LNCAP (cell line): Measurements from ENCODE around the gene KRTAP4-6.

Experiments used
- CTCF ChIP-seq: fragments of 450-650 bp; IDR thresholded peaks from 2 replicates; pipeline ENCODE4 v1.5.1; 2017; ENCODE audit warnings: mild to moderate bottlenecking

KRTAP4-6 gene

DNA sequence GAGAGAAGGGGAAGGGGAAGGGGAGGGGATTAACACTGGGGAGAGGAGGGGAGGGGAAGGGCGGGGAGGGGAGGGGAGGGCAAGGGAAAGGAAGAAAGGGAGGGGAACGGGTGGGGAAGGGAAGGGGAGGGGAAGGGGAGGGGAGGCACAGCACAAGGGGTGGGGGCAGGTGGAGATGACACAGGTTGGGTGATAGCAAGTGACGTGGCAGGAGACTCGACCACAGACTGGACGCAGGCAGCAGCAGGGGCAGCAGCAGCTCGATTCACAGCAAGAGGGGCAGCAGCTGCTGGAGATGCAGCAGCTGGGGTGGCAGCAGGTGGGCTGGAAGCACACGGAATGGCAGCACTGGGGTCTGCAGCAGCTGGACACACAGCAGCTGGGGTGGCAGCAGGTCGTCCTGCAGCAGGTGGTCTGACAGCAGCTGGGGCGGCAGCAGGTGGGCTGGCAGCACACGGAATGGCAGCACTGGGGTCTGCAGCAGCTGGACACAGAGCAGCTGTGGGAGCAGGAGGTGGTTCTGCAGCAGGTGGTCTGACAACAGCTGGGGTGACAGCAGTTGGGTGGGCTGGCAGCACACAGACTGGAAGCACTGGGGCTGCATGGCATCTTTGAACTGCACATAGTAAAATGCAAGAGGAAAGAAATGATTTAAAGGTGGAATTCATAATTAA is 38.6 kb downstream of the KRTAP4-6 start, which contains the start of gene KRTAP4-16:
KRTAP4-16 (minus strand) TSS at position 624 of the 674 bp plus-strand sequence; CDS start at position 624, 0 bp downstream.
- no peak for TF ChIP-seq CTCF

GRCh38 chr17:41098481-41098880 is 41.9 kb downstream of the KRTAP4-6 start:
- TF ChIP-seq CTCF, result no peak

DNA sequence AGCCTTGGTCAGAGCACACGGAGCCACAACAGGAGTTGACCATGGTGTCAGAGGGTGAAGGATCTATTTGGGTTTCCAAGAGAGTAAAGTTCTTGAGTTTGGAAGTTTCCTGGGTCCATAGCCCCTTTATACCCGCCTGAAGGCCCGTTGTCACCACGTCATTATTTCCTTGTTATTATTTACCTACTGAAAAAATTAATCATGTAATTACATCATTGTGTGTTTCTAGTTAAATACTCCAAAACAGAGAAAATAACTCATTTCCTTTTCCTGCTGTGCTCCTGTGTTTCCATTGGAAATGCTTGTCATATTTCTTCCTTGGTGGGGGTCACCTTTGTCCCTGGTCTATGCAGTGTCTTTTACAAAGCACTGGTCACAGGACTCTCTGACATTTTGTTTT is 42.3 kb downstream of the KRTAP4-6 start, which contains the start of gene KRTAP4-8:
KRTAP4-8 (minus strand) TSS at position 101 of the 400 bp plus-strand sequence; CDS start at position 43, 58 bp downstream.
- no peak for TF ChIP-seq CTCF

DNA sequence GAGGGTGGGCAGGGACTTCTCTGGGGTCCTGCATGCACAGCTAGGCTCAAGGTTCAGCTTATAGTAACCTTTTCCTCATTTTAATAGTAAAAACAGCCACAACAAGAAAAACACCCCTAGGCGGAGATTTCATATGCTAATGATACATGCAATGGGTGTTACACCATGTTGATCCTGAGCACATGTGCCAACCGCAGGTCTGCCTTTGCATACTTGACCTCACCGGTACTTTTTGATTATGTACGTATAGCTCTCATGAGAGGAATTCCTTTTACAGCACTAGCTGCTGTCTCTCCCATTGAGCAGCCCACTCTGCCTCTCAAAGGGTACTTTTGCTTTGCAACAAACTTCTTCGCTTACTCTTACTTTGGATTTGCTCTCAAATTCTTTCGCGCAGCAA is 44.3 kb downstream of the KRTAP4-6 start:
- no peak for TF ChIP-seq CTCF
